BJ (cell line): Measurements from ENCODE around the gene DOK5. TPM values are rescaled to one million over a fixed set of nuclear protein-coding genes. Genes with fewer than 3 reads are reported as not detected.

Experiments used
- CTCF ChIA-PET: fragments of 350-600 bp; formaldehyde crosslinking; extraction: SDS; loops from one replicate; lab custom pipeline; 2021; ENCODE audit warnings: antibody characterized with exemption, inconsistent platforms; lab: Yijun Ruan, JAX
- POLR2A ChIA-PET: fragments of 300-600 bp; sonication (Branson Sonifier 250); formaldehyde crosslinking; extraction: SDS; loops from one replicate; lab custom pipeline; 2021; ENCODE audit warnings: antibody characterized with exemption; lab: Charles Lee
- DNase-seq: peaks from one replicate; pipeline ENCODE4 v3.0.0-alpha.2; 2011; ENCODE audit warnings: low read depth
- H3K27me3 ChIP-seq: 2 replicates; pipeline ENCODE4 v1.6.0; 2011; ENCODE audit warnings: low read length; ENCODE audit not compliant: control insufficient read depth, insufficient read depth
- H3K36me3 ChIP-seq: 2 replicates; pipeline ENCODE4 v1.5.1; 2011; ENCODE audit warnings: low read length; ENCODE audit not compliant: control insufficient read depth, insufficient read depth
- H3K4me3 ChIP-seq: 2 replicates; pipeline ENCODE4 v1.5.1; 2011; ENCODE audit warnings: low read depth, mild to moderate bottlenecking, control low read depth, low read length
- CTCF ChIP-seq: IDR thresholded peaks from 2 replicates; pipeline ENCODE4 v1.5.1; 2011; ENCODE audit warnings: low read depth, mild to moderate bottlenecking, control low read depth, inconsistent platforms, low read length, moderate library complexity; ENCODE audit not compliant: insufficient read depth
- polyA plus RNA-seq: library from polyadenylated mRNA; depleted of rRNA; stranded (reverse); fragments of >200 nt; gene quantifications from 2 replicates; pipeline ENCODE4 v1.2.3, GENCODE V29; 2011

DOK5 gene
- polyA plus RNA-seq, 1 experiment: 0.26 TPM

GRCh38 chr20:54517241-54517975 is 42.0 kb downstream of the DOK5 start:
- H3K27me3 ChIP-seq: no peaks in the 10 kb centered on the region
- no peaks in the 10 kb centered on the region for H3K36me3 ChIP-seq
- TF ChIP-seq CTCF: no peak
- POLR2A ChIA-PET: no interaction called here
- CTCF ChIA-PET: no interaction called here
- DNase-seq: no peak
- no peak overlapping the region for H3K4me3 ChIP-seq

- Histone ChIP-seq H3K27me3 (no peaks in the 10 kb centered on the region), H3K36me3 (no peaks in the 10 kb centered on the region), H3K4me3 (no peak overlapping the region)
- no peak for TF ChIP-seq CTCF
- ChIA-PET CTCF (no interaction called here), POLR2A (no interaction called here)
- DNase-seq: no peak
Measured at GRCh38 chr20:54524849-54525248, 49.5 kb downstream of the DOK5 start.

GRCh38 chr20:54525916-54526590 is 50.7 kb downstream of the DOK5 start:
- no peak for TF ChIP-seq CTCF
- ChIA-PET POLR2A (no interaction called here), CTCF (no interaction called here)
- H3K36me3 ChIP-seq: no peaks in the 10 kb centered on the region
- DNase-seq: no peak
- H3K4me3 ChIP-seq: no peak overlapping the region
- no peaks in the 10 kb centered on the region for H3K27me3 ChIP-seq

GRCh38 chr20:54526801-54527200 is 51.4 kb downstream of the DOK5 start:
- Histone ChIP-seq H3K36me3 (no peaks in the 10 kb centered on the region), H3K4me3 (no peak overlapping the region), H3K27me3 (no peaks in the 10 kb centered on the region)
- POLR2A ChIA-PET: no interaction called here
- no peak for DNase-seq
- TF ChIP-seq CTCF: no peak
- CTCF ChIA-PET: no interaction called here

- Histone ChIP-seq H3K4me3 (no peak overlapping the region), H3K36me3 (no peaks in the 10 kb centered on the region), H3K27me3 (no peaks in the 10 kb centered on the region)
- no peak for TF ChIP-seq CTCF
- CTCF ChIA-PET: interaction anchor here (1.8 kb wide), 1 partner anchor 11 kb away, joined by 6 read pairs; no protein-coding TSS in a partner anchor
- POLR2A ChIA-PET: no interaction called here
- DNase-seq: no peak
Measured at GRCh38 chr20:54532573-54532972, 57.2 kb downstream of the DOK5 start.
